GM10266 (cell line): ENCODE data around the gene ADIG.

Experiments used
- DNase-seq: peaks from one replicate; pipeline ENCODE4 v3.0.0; 2012; ENCODE audit errors: extremely low spot score
- TF ChIP-seq, protein P1 (sequence below): IDR thresholded peaks from 2 replicates; pipeline ENCODE4 v1.5.1; 2012; ENCODE audit warnings: mild to moderate bottlenecking, low read depth; ENCODE audit not compliant: control insufficient read depth, insufficient read depth; ENCODE audit errors: missing control alignments

Gene ADIG

DNA sequence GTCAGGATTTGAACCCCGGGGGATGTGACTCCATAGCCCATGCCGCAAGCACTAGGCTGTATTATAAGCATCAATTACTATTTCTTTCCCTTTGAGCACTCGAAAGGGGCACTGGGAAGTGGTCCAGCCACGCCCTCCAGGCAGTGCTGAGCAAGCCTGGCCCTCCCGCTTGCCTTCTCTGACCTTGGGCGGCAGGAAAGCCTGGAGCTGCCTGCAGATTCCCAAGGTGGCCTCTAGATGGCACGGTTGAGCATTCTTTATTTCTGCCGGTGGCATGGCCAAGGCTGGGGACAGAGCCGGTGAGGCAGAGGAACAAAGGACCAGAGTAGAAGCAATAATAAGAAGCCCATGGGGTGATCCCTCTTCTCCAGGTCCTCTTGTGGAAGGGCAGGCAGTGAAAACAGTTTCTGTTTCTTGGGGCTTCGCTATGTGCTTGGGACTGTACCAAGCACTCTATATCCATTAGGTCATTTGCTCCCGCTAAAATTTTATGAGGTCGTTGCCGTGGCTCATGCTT, 52.6 kb downstream of the ADIG start:
- peak; percentile 78 for DNase-seq

DNA sequence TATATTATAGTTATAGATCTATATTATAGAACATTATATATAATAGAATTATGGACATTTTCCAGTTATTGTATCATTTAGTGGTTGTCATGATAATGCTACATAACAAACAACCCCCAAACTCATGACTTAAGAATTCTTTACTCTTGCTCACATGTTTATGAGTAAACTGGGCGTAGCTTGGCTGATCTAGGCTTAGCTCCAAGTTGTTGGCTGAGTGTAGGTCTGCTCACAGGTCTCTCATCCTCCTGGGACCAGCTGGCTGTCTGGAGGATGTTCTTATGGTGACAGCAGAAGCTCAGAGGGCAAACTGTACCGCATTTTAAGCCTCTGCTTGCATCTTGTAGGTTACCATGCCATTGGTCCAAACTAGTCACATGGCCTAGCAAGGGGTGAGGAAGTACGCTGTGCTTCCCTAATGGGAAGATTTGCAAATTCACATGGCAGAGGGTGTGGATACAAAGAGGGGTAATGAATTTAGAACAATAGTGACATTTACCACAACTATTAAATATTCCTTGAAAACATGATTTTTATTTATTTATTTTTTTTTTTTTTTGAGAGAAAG, 54.8 kb downstream of the ADIG start:
- TF ChIP-seq, protein P1, sequence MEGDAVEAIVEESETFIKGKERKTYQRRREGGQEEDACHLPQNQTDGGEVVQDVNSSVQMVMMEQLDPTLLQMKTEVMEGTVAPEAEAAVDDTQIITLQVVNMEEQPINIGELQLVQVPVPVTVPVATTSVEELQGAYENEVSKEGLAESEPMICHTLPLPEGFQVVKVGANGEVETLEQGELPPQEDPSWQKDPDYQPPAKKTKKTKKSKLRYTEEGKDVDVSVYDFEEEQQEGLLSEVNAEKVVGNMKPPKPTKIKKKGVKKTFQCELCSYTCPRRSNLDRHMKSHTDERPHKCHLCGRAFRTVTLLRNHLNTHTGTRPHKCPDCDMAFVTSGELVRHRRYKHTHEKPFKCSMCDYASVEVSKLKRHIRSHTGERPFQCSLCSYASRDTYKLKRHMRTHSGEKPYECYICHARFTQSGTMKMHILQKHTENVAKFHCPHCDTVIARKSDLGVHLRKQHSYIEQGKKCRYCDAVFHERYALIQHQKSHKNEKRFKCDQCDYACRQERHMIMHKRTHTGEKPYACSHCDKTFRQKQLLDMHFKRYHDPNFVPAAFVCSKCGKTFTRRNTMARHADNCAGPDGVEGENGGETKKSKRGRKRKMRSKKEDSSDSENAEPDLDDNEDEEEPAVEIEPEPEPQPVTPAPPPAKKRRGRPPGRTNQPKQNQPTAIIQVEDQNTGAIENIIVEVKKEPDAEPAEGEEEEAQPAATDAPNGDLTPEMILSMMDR, result no peak
- DNase-seq, result no peak

More for the DNA sequence above, 52.6 kb downstream of the ADIG start:
- TF ChIP-seq, protein P1, result peak; percentile 90
